ENCODE results near the gene ZSWIM7.

Gene ZSWIM7, protein sequence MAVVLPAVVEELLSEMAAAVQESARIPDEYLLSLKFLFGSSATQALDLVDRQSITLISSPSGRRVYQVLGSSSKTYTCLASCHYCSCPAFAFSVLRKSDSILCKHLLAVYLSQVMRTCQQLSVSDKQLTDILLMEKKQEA

DNA sequence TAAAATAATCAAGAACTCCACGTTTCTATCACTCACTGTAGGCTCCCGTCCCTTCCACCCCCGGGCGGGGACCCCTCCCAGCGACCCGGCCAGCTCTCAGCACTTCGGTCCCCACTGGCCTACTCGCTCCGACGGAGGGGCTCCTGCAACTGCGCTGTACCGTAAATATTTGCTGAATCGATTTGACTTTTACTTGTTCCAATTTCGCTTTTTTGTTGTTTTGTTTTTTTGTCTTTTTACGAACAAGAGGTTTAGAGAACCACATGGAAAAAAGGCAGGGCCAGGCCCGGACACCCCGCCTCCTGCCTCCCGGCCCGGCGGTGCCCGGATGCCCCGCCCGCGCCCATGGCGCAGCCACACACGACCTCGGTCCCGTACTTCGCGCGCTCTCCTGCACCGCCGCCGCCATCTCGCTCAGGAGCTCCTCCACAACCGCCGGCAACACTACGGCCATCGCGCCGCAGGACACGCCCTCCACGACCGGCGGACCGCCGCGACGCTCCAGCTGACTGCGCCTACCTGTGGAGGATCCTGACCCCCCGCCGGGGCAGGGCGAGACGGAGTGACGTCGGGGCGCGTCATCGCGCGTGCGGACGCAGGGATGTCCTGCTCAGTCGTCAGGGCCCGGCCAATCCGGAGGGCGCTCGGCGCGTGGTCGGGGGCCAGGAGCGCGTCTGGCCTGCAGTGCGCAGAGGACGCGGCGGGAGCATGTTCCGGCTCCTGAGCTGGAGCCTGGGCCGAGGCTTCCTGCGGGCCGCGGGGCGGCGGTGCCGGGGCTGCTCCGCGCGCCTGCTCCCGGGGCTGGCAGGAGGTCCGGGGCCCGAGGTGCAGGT lies at the start of gene ZSWIM7, which contains the start of gene TTC19:
Gene ZSWIM7, minus strand, starts transcription at position 564 of the 833 bp plus-strand sequence. Its CDS starts 110 bp downstream, at position 454.
Gene TTC19, plus strand, starts transcription at position 684 of the 833 bp plus-strand sequence. Its CDS starts 25 bp downstream, at position 709.
- DNase-seq = peak; percentile 98
- Histone ChIP-seq H4K20me1 (ENCODE audit: insufficient read depth, low read length) (peaks cover 3% of the 10 kb centered on the region; the same call in 1 of the 2 replicates), H3K9me2 (replicated peaks; ENCODE audit: insufficient read depth, low read length) (no peaks in the 10 kb centered on the region), H3K36me3 (replicated peaks; ENCODE audit: insufficient read depth, low read length) (peaks cover 9% of the 10 kb centered on the region), H2AFZ (ENCODE audit: low read length) (peak within 1 kb of the TSS; percentile 98), H3K4me3 (ENCODE audit: low read length) (peak within 1 kb of the TSS; percentile 93), H3K4me2 (ENCODE audit: low read depth, low read length) (peak within 1 kb of the TSS; percentile 92), H3K4me1 (ENCODE audit: low read length) (peaks cover 12% of the 10 kb centered on the region), H3K27ac (ENCODE audit: low read length) (peak within 1 kb of the TSS; percentile 88), H3K79me2 (ENCODE audit: low read length) (peaks cover 32% of the 10 kb centered on the region), H3K9me3 (replicated peaks; ENCODE audit: insufficient read depth, low read length) (no peaks in the 10 kb centered on the region), H3K27me3 (replicated peaks; ENCODE audit: insufficient read depth, low read length) (no peaks in the 10 kb centered on the region), H3F3A (ENCODE audit: insufficient read depth, low read length) (peaks cover 6% of the 10 kb centered on the region), H3K9ac (ENCODE audit: low read length) (peak within 1 kb of the TSS; percentile 94)
- TF ChIP-seq EZH2phosphoT487 (IDR thresholded peaks at IDR 0.05; ENCODE audit: low read length) (no peak), EZH2 (optimal IDR thresholded peaks at IDR 0.05; ENCODE audit: low read depth, low read length) (no peak)
- TF ChIP-seq, protein P1, sequence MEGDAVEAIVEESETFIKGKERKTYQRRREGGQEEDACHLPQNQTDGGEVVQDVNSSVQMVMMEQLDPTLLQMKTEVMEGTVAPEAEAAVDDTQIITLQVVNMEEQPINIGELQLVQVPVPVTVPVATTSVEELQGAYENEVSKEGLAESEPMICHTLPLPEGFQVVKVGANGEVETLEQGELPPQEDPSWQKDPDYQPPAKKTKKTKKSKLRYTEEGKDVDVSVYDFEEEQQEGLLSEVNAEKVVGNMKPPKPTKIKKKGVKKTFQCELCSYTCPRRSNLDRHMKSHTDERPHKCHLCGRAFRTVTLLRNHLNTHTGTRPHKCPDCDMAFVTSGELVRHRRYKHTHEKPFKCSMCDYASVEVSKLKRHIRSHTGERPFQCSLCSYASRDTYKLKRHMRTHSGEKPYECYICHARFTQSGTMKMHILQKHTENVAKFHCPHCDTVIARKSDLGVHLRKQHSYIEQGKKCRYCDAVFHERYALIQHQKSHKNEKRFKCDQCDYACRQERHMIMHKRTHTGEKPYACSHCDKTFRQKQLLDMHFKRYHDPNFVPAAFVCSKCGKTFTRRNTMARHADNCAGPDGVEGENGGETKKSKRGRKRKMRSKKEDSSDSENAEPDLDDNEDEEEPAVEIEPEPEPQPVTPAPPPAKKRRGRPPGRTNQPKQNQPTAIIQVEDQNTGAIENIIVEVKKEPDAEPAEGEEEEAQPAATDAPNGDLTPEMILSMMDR (IDR thresholded peaks at IDR 0.05; ENCODE audit: low read length) = no peak

DNA sequence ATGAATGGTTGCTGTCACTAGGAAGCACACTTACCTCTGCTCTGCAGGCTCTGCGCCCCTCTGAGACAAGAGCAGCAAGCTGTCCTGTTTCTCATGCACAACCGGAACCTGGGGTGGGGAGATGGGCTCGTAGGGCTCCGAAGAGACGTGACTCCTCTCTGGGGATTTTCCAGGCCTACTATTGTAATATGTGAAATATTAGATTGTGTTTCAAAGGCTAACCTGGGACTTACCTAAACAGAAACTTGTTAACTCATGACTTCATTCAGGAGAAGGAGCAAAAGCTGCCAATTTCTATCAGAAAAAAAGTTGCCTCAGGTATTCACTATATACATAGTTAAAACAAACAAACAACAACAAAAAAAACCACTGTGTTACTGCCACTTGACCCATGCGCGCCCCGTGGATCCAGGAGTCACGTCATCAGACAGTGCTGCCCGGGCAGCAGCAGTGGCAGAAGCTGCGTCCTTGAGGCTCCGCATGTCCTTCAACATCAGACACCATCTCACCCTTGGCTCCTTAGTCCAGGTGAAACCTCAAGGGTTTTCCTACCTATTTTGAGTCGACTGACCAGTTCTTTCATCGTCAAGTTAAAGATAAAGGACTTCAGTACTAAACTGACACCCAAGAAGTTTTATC lies 49.4 kb upstream of the ZSWIM7 start:
- no peaks in the 10 kb centered on the region for H3K4me1 ChIP-seq (ENCODE audit: low read length)
- H4K20me1 ChIP-seq (ENCODE audit: insufficient read depth, low read length) = no peaks in the 10 kb centered on the region
- no peak overlapping the region for H2AFZ ChIP-seq (ENCODE audit: low read length)
- no peak for DNase-seq
- TF ChIP-seq EZH2 (optimal IDR thresholded peaks at IDR 0.05; ENCODE audit: low read depth, low read length) (no peak), EZH2phosphoT487 (IDR thresholded peaks at IDR 0.05; ENCODE audit: low read length) (no peak)
- TF ChIP-seq, protein P1 (IDR thresholded peaks at IDR 0.05; ENCODE audit: low read length) = no peak
- no peaks in the 10 kb centered on the region for H3K27me3 ChIP-seq (replicated peaks; ENCODE audit: insufficient read depth, low read length)
- no peaks in the 10 kb centered on the region for H3K9me2 ChIP-seq (replicated peaks; ENCODE audit: insufficient read depth, low read length)
- no peak overlapping the region for H3K27ac ChIP-seq (ENCODE audit: low read length)
- 0 out of 2 replicates have a peak, but pooled peaks cover 3% of the 10 kb centered on the region for H3K36me3 ChIP-seq (replicated peaks; ENCODE audit: insufficient read depth, low read length)
- H3K4me3 ChIP-seq (ENCODE audit: low read length) = no peak overlapping the region
- H3K4me2 ChIP-seq (ENCODE audit: low read depth, low read length) = no peak overlapping the region
- H3K9me3 ChIP-seq (replicated peaks; ENCODE audit: insufficient read depth, low read length) = no peaks in the 10 kb centered on the region
- H3K9ac ChIP-seq (ENCODE audit: low read length) = no peak overlapping the region
- H3K79me2 ChIP-seq (ENCODE audit: low read length) = 0 out of 2 replicates have a peak, but pooled peaks cover 3% of the 10 kb centered on the region
- H3F3A ChIP-seq (ENCODE audit: insufficient read depth, low read length) = no peaks in the 10 kb centered on the region

DNA sequence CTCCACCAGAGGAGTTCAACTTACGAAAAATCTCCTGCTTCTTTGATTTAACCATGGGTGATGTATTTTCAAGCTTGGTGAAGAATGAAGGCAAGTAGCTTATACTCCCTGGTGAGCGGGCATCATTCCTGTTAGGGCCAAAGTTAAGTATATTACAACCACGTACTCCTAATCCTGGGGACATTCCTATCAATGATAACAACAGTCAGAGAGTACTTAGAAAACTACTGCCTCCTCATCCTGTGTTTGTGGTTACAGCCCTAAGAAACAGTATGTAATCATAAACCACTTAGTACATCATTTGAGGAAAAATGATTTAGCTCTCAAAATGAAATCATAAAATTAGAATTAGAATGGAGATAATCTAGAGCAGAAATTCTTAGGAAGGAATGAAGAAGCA lies 47.5 kb upstream of the ZSWIM7 start:
- no peak overlapping the region for H3K9ac ChIP-seq (ENCODE audit: low read length)
- no peak overlapping the region for H3K4me3 ChIP-seq (ENCODE audit: low read length)
- H3F3A ChIP-seq (ENCODE audit: insufficient read depth, low read length) = no peaks in the 10 kb centered on the region
- no peaks in the 10 kb centered on the region for H3K79me2 ChIP-seq (ENCODE audit: low read length)
- no peaks in the 10 kb centered on the region for H3K27me3 ChIP-seq (replicated peaks; ENCODE audit: insufficient read depth, low read length)
- H3K9me2 ChIP-seq (replicated peaks; ENCODE audit: insufficient read depth, low read length) = no peaks in the 10 kb centered on the region
- DNase-seq = no peak
- no peaks in the 10 kb centered on the region for H3K9me3 ChIP-seq (replicated peaks; ENCODE audit: insufficient read depth, low read length)
- no peak overlapping the region for H2AFZ ChIP-seq (ENCODE audit: low read length)
- no peak overlapping the region for H3K27ac ChIP-seq (ENCODE audit: low read length)
- no peaks in the 10 kb centered on the region for H3K4me1 ChIP-seq (ENCODE audit: low read length)
- H3K4me2 ChIP-seq (ENCODE audit: low read depth, low read length) = no peak overlapping the region
- peaks cover 3% of the 10 kb centered on the region for H3K36me3 ChIP-seq (replicated peaks; ENCODE audit: insufficient read depth, low read length)
- H4K20me1 ChIP-seq (ENCODE audit: insufficient read depth, low read length) = no peaks in the 10 kb centered on the region
- TF ChIP-seq EZH2 (optimal IDR thresholded peaks at IDR 0.05; ENCODE audit: low read depth, low read length) (no peak), EZH2phosphoT487 (IDR thresholded peaks at IDR 0.05; ENCODE audit: low read length) (no peak)
- TF ChIP-seq, protein P1 (IDR thresholded peaks at IDR 0.05; ENCODE audit: low read length) = no peak

Measured in MM.1S (cell line).